H1 (cell line): ENCODE measurements around the gene ACVR2B. TPM values are rescaled to one million over a fixed set of nuclear protein-coding genes. Genes with fewer than 3 reads are reported as not detected.

Experiments
- ATF2 ChIP-seq: IDR thresholded peaks from 2 replicates; pipeline ENCODE4 v1.6.1; 2012; ENCODE audit warnings: low read length, inconsistent platforms
- ATF3 ChIP-seq: IDR thresholded peaks from 2 replicates; pipeline ENCODE4 v1.6.1; 2011; ENCODE audit warnings: low read depth, mild to moderate bottlenecking, low read length; ENCODE audit not compliant: insufficient read depth
- BACH1 ChIP-seq: IDR thresholded peaks from 2 replicates; pipeline ENCODE4 v1.6.1; 2012; ENCODE audit warnings: low read length, improper control_type of control experiment
- BRCA1 ChIP-seq: IDR thresholded peaks from 2 replicates; pipeline ENCODE4 v1.6.1; 2012; ENCODE audit warnings: low read depth, low read length, improper control_type of control experiment
- CHD2 ChIP-seq: IDR thresholded peaks from 2 replicates; pipeline ENCODE4 v1.6.1; 2012; ENCODE audit warnings: low read length, improper control_type of control experiment
- E2F6 ChIP-seq: IDR thresholded peaks from 2 replicates; pipeline ENCODE4 v1.6.1; 2012; ENCODE audit warnings: inconsistent platforms
- HDAC2 ChIP-seq, 2 experiments: fragments of 300-600 bp in 1 of 2; sonication (generic) in 1 of 2; IDR thresholded peaks; 2 replicates each; pipeline ENCODE4 v1.6.1; 2011 to 2012; ENCODE audit warnings: low read depth in 2 of 2, low read length in 2 of 2, mild to moderate bottlenecking in 2 of 2, moderate library complexity in 2 of 2, borderline replicate concordance in 1 of 2, inconsistent platforms in 1 of 2
- JUND ChIP-seq: IDR thresholded peaks from 2 replicates; pipeline ENCODE4 v1.6.1; 2011; ENCODE audit warnings: mild to moderate bottlenecking, improper control_type of control experiment, low read length
- KDM1A ChIP-seq: fragments of 200-600, 300-600 bp; sonication (generic); IDR thresholded peaks from 2 replicates; pipeline ENCODE4 v1.7.1; 2016; ENCODE audit warnings: mild to moderate bottlenecking, low read length, borderline replicate concordance
- NANOG ChIP-seq: IDR thresholded peaks from 2 replicates; pipeline ENCODE4 v1.6.1; 2011; ENCODE audit warnings: low read length, low read depth, mild to moderate bottlenecking, inconsistent platforms; ENCODE audit not compliant: insufficient read depth, poor library complexity, severe bottlenecking
- POLR2A ChIP-seq, 2 experiments: IDR thresholded peaks; 1 replicate in 1 of 2; 2 replicates in 1 of 2; pipeline ENCODE4 v1.6.1; 2011; ENCODE audit warnings: low read depth in 2 of 2, low read length in 2 of 2, mild to moderate bottlenecking in 2 of 2; ENCODE audit errors: control extremely low read depth in 1 of 2
- SAP30 ChIP-seq: fragments of 300-600 bp; sonication (generic); IDR thresholded peaks from 2 replicates; pipeline ENCODE4 v1.7.1; 2012; ENCODE audit warnings: low read length, moderate library complexity, mild to moderate bottlenecking, inconsistent platforms; ENCODE audit not compliant: insufficient read depth, insufficient replicate concordance
- SIX5 ChIP-seq: IDR thresholded peaks from 2 replicates; pipeline ENCODE4 v1.6.1; 2011; ENCODE audit warnings: mild to moderate bottlenecking, low read depth, low read length
- SP1 ChIP-seq: IDR thresholded peaks from 2 replicates; pipeline ENCODE4 v1.6.1; 2011; ENCODE audit warnings: low read depth, low read length
- SP2 ChIP-seq: IDR thresholded peaks from 2 replicates; pipeline ENCODE4 v1.6.1; 2012; ENCODE audit warnings: mild to moderate bottlenecking, low read length, inconsistent platforms
- SP4 ChIP-seq: IDR thresholded peaks from 2 replicates; pipeline ENCODE4 v1.6.1; 2012; ENCODE audit warnings: low read length, inconsistent platforms
- TAF7 ChIP-seq: optimal IDR thresholded peaks from 2 replicates; pipeline ENCODE3; 2011; ENCODE audit warnings: low read depth, mild to moderate bottlenecking, inconsistent platforms, low read length, moderate library complexity, borderline replicate concordance
- TBP ChIP-seq: IDR thresholded peaks from 2 replicates; pipeline ENCODE4 v1.6.1; 2011; ENCODE audit warnings: low read depth, low read length, improper control_type of control experiment
- polyA plus RNA-seq, 7 experiments: library from polyadenylated mRNA; depleted of rRNA in 3 of 7; stranded (reverse) in 5 of 7; unstranded in 2 of 7; fragments of >200 nt in 5 of 7; fragments of 200-250 nt in 2 of 7; gene quantifications; 1 replicate in 5 of 7; 2 replicates in 1 of 7; 4 replicates in 1 of 7; pipeline versions ENCODE4 v1.2.1 to v1.2.3, GENCODE V29; 2011 to 2013; ENCODE audit warnings: missing spikeins in 2 of 7, mixed read lengths in 2 of 7
- total RNA-seq: library from RNA; stranded (reverse); fragmentation: NEBNext Ultra II Directional; extraction: Animal tissue kit (Norgen Biotek cat#: 25700); gene quantifications from 2 replicates; pipeline ENCODE4 v1.2.1, GENCODE V29; 2021

ACVR2B gene
- total and polyA plus RNA-seq, 2 of the 8 experiments (the other 6 are each of a cell fraction or from before 2014, with no cell fraction given) = 24.7 to 109 TPM

- TF ChIP-seq ATF3 (no peak), KDM1A (peak; percentile 82), HDAC2 (IDR thresholded peaks at IDR 0.05; ENCODE audit: borderline replicate concordance in 1 of 2, low read depth in 2 of 2, low read length in 2 of 2) (peak; percentile 12 to 78; a peak in 2 of 4 replicates), POLR2A (IDR thresholded peaks at IDR 0.05; ENCODE audit: control extremely low read depth in 1 of 2, low read depth in 2 of 2, low read length in 2 of 2) (peak; percentile 56 to 71; a peak in 2 of 3 replicates), NANOG (no peak), SP4 (0 out of 2 replicates have a peak, but pooled peaks have one; percentile 60), TBP (peak; percentile 32; the same call in 1 of the 2 replicates), BACH1 (peak; percentile 63), TAF7 (no peak), JUND (0 out of 2 replicates have a peak, but pooled peaks have one; percentile 9), BRCA1 (no peak), CHD2 (no peak), E2F6 (peak; percentile 70), SP1 (peak; percentile 41; the same call in 1 of the 2 replicates), SP2 (no peak), SAP30 (peak; percentile 98), SIX5 (no peak), ATF2 (no peak)
These were observed at the start of gene ACVR2B (continued) for GRCh38 chr3:38453075-38453912.
